K562 (cell line): Measurements from ENCODE around the gene PKD1L1. TPM values are rescaled to one million over a fixed set of nuclear protein-coding genes. Genes with fewer than 3 reads are reported as not detected.

Source experiments
- ATAC-seq: fragments of 200-7000 bp; cut with Tn5 transposase; 3 replicates; pipeline ENCODE4 v1.9.1; 2020; ENCODE audit warnings: moderate library complexity
- BruUV-seq: library from RNA; stranded (reverse); fragments of 400-500 nt; replicated peaks from 2 replicates; lab custom pipeline; 2021; lab: Mats Ljungman, UMichigan
- CTCF ChIA-PET: fragments of 300-600 bp; formaldehyde crosslinking; extraction: SDS; loops from one replicate; lab custom pipeline; 2021; ENCODE audit warnings: low intra/inter-chr PET ratio; lab: Yijun Ruan, JAX
- POLR2A ChIA-PET: fragments of 300-600, 350-650 bp; sonication (Branson Sonifier 250); formaldehyde crosslinking; extraction: SDS; loops from one replicate; lab custom pipeline; 2021; ENCODE audit warnings: antibody characterized with exemption, inconsistent platforms; lab: Yijun Ruan, JAX
- DNase-seq, 4 experiments: peaks; one replicate each; pipeline versions ENCODE4 v3.0.0 to v3.0.0-alpha.2; 2011 to 2018; ENCODE audit warnings: low spot score in 3 of 4, mixed read lengths in 3 of 4; ENCODE audit errors: extremely low read depth in 1 of 4
- FAIRE-seq: peaks from 2 replicates; lab custom pipeline; 2011; peaks lifted over from hg19 to GRCh38; lab: Jason Lieb, UNC
- H2AFZ ChIP-seq: 2 replicates; pipeline ENCODE4 v1.6.0; 2011; ENCODE audit warnings: low read depth, low read length, control low read depth, inconsistent platforms
- H3K27ac ChIP-seq: fragments of 200-600 bp; 3 replicates; pipeline ENCODE4 v1.8.0; 2011; ENCODE audit warnings: low read depth, mild to moderate bottlenecking, control low read depth, inconsistent platforms, low read length, moderate library complexity, mixed read lengths; ENCODE audit errors: extremely low read depth
- H3K27me3 ChIP-seq, 2 experiments: fragments of 300-600 bp in 1 of 2; 2 replicates in 1 of 2; 3 replicates in 1 of 2; pipeline versions ENCODE4 v1.6.0 to v1.8.0; 2011; ENCODE audit warnings: inconsistent platforms in 2 of 2, low read length in 2 of 2, mild to moderate bottlenecking in 1 of 2, mixed read lengths in 1 of 2, moderate library complexity in 1 of 2; ENCODE audit not compliant: control insufficient read depth in 2 of 2, insufficient read depth in 2 of 2
- H3K36me3 ChIP-seq: fragments of 300-600 bp; 3 replicates; pipeline ENCODE4 v1.8.0; 2011; ENCODE audit warnings: mild to moderate bottlenecking, low read length, inconsistent platforms; ENCODE audit not compliant: control insufficient read depth, insufficient read depth
- H3K4me1 ChIP-seq, 2 experiments: fragments of 200-600 bp in 1 of 2; replicated peaks in 1 of 2; 2 replicates in 1 of 2; 3 replicates in 1 of 2; pipeline versions ENCODE4 v1.5.1 to v1.8.0; 2011; ENCODE audit warnings: inconsistent platforms in 2 of 2, low read length in 2 of 2, mild to moderate bottlenecking in 1 of 2, mixed read lengths in 1 of 2, moderate library complexity in 1 of 2; ENCODE audit not compliant: control insufficient read depth in 2 of 2, insufficient read depth in 2 of 2
- H3K4me2 ChIP-seq: 2 replicates; pipeline ENCODE4 v1.6.1; 2011; ENCODE audit warnings: low read length, control low read depth, inconsistent platforms, mixed read lengths; ENCODE audit not compliant: insufficient read depth
- H3K4me3 ChIP-seq: fragments of 200-600 bp; sonication (generic), shearing (Covaris generic); 2 replicates; pipeline ENCODE4 v1.5.1; 2016; ENCODE audit warnings: control low read depth, inconsistent platforms
- H3K79me2 ChIP-seq: fragments of 200-600 bp; 3 replicates; pipeline ENCODE4 v1.8.0; 2011; ENCODE audit warnings: low read length, inconsistent platforms; ENCODE audit not compliant: control insufficient read depth, insufficient read depth
- H3K9ac ChIP-seq, 2 experiments: 2 replicates each; pipeline versions ENCODE4 v1.6.0 to v1.6.1; 2011; ENCODE audit warnings: low read depth in 2 of 2, low read length in 2 of 2, control low read depth in 1 of 2, inconsistent platforms in 1 of 2, mild to moderate bottlenecking in 1 of 2, mixed read lengths in 1 of 2; ENCODE audit not compliant: insufficient read depth in 1 of 2
- H3K9me1 ChIP-seq: one replicate; pipeline ENCODE4 v1.6.0; 2011; ENCODE audit warnings: inconsistent platforms, mild to moderate bottlenecking, low read length, moderate library complexity; ENCODE audit not compliant: control insufficient read depth, insufficient read depth
- H3K9me3 ChIP-seq: replicated peaks from 2 replicates; pipeline ENCODE4 v1.5.1; 2011; ENCODE audit warnings: low read depth, low read length, inconsistent platforms; ENCODE audit not compliant: control insufficient read depth, insufficient read depth
- H4K20me1 ChIP-seq: replicated peaks from 2 replicates; pipeline ENCODE4 v1.6.1; 2011; ENCODE audit warnings: low read length, inconsistent platforms, mixed read lengths; ENCODE audit not compliant: control insufficient read depth, insufficient read depth
- CHD4 ChIP-seq: fragments of 200-600 bp; sonication (generic); IDR thresholded peaks from 3 replicates; pipeline ENCODE4 v1.6.1; 2012; ENCODE audit warnings: low read depth, mild to moderate bottlenecking, mixed read lengths, low read length, inconsistent platforms; ENCODE audit not compliant: insufficient read depth, insufficient replicate concordance, poor library complexity, severe bottlenecking
- EGR1 ChIP-seq: fragments of 450-650 bp; conservative IDR thresholded peaks from 2 replicates; pipeline ENCODE4 v1.6.1; 2017; ENCODE audit warnings: mild to moderate bottlenecking
- GATA2 ChIP-seq: sonication (generic); formaldehyde crosslinking; IDR thresholded peaks from 2 replicates; pipeline ENCODE4 v1.4.0; 2020; ENCODE audit warnings: mild to moderate bottlenecking, missing genetic modification reagents
- KDM5B ChIP-seq: fragments of 200-600 bp; sonication (generic); IDR thresholded peaks from 2 replicates; pipeline ENCODE4 v1.6.1; 2012; ENCODE audit warnings: low read depth, mild to moderate bottlenecking, moderate library complexity, low read length, control low read depth, inconsistent platforms; ENCODE audit not compliant: insufficient replicate concordance
- LARP7 ChIP-seq: fragments of 450-650 bp; IDR thresholded peaks from 2 replicates; pipeline ENCODE4 v1.6.1; 2016
- MYBL2 ChIP-seq, 2 experiments: fragments of 450-650 bp in 1 of 2; sonication (generic) in 1 of 2; formaldehyde crosslinking in 1 of 2; IDR thresholded peaks; 2 replicates each; pipeline versions ENCODE4 v1.6.1 to v1.8.1; 2017 to 2022; ENCODE audit warnings: borderline replicate concordance in 1 of 2, inconsistent platforms in 1 of 2, low read depth in 1 of 2, mild to moderate bottlenecking in 1 of 2, missing genetic modification reagents in 1 of 2, moderate library complexity in 1 of 2
- PTRF ChIP-seq: fragments of 450-650 bp; IDR thresholded peaks from 2 replicates; pipeline ENCODE4 v1.6.1; 2016; ENCODE audit warnings: mild to moderate bottlenecking, missing genetic modification characterization, missing compliant biosample characterization
- SMARCB1 ChIP-seq: IDR thresholded peaks from 2 replicates; pipeline ENCODE4 v1.6.1; 2011; ENCODE audit warnings: improper control_type of control experiment, low read depth; ENCODE audit not compliant: insufficient read length
- SMARCC2 ChIP-seq: fragments of 450-650 bp; IDR thresholded peaks from 2 replicates; pipeline ENCODE4 v1.6.1; 2017; ENCODE audit warnings: antibody characterized with exemption, moderate library complexity, mild to moderate bottlenecking, low read depth
- SNIP1 ChIP-seq: fragments of 450-650 bp; IDR thresholded peaks from 2 replicates; pipeline ENCODE4 v1.7.1; 2017; ENCODE audit warnings: low read depth, mild to moderate bottlenecking
- SP1 ChIP-seq: sonication (generic); formaldehyde crosslinking; IDR thresholded peaks from 2 replicates; pipeline ENCODE4 v1.8.1; 2022; ENCODE audit warnings: mild to moderate bottlenecking, missing genetic modification reagents
- TAF9B ChIP-seq: fragments of 450-650 bp; IDR thresholded peaks from 2 replicates; pipeline ENCODE4 v1.6.1; 2018; ENCODE audit warnings: mild to moderate bottlenecking; ENCODE audit not compliant: partially characterized antibody
- TRIM25 ChIP-seq: fragments of 450-650 bp; IDR thresholded peaks from 2 replicates; pipeline ENCODE4 v1.7.0; 2016; ENCODE audit warnings: borderline replicate concordance
- ZNF740 ChIP-seq, 3 experiments: fragments of 200-800 bp in 1 of 3; sonication (Bioruptor generic) in 1 of 3; sonication (generic) in 1 of 3; formaldehyde crosslinking in 1 of 3; IDR thresholded peaks; 2 replicates each; pipeline versions ENCODE4 v1.6.1 to v1.8.0; 2016 to 2022; ENCODE audit warnings: mild to moderate bottlenecking in 2 of 3, missing compliant biosample characterization in 2 of 3, missing genetic modification characterization in 2 of 3, missing genetic modification reagents in 1 of 3
- WGBS: fragments of 100-300 bp; shearing (Covaris generic); methylation state at CpG from one replicate; pipeline ENCODE4 v1.1.6; 2016; ENCODE audit warnings: low coverage, mixed read lengths; ENCODE audit not compliant: insufficient coverage; ENCODE audit errors: missing lambda C conversion rate; 5-methylcytosine and 5-hydroxymethylcytosine counted together
- in situ Hi-C: fragments of 300-500 bp; cut with MboI; formaldehyde crosslinking; loops from 4 replicates; pipeline ENCODE4 v1.15.0; 2018; ENCODE audit warnings: inconsistent platforms, mixed read lengths
- intact Hi-C: fragments of 100-400 bp; cut with micrococcal nuclease; formaldehyde crosslinking; loops from 2 replicates; pipeline ENCODE4 v1.14.2; 2022
- polyA plus RNA-seq, 8 experiments: library from polyadenylated mRNA; depleted of rRNA in 4 of 8; stranded (reverse) in 5 of 8; unstranded in 3 of 8; fragments of >200 nt; fragmentation: Nextera tagmentation in 2 of 8; fragmentation: Illumina TruSeq in 1 of 8; extraction: Ambion mirVana in 2 of 8; extraction: Trizol in 1 of 8; gene quantifications; 2 replicates each; pipeline versions ENCODE4 v1.2.1 to v1.2.3, GENCODE V29; 2011 to 2014; ENCODE audit warnings: inconsistent platforms in 1 of 8, missing spikeins in 1 of 8
- total RNA-seq, 7 experiments: library from RNA; depleted of rRNA in 6 of 7; stranded (reverse); fragments of >200 nt in 6 of 7; fragmentation: Illumina TruSeq in 2 of 7; extraction: Trizol in 2 of 7; gene quantifications; 2 replicates each; pipeline versions ENCODE4 v1.2.1 to v1.2.3, GENCODE V29; 2011 to 2021; ENCODE audit warnings: low replicate concordance in 1 of 7

The PKD1L1 gene
- total and polyA plus RNA-seq, 9 of the 15 experiments (the other 6 are each of a cell fraction or from before 2014, with no cell fraction given): 0.01 to 0.02 TPM; not detected in 7

- no peak for ATAC-seq
- 0% methylated on average over 3 of the region's 3 CpGs for WGBS
- intact Hi-C loops: no loop called here
Measured at GRCh38 chr7:47906883-47907282, 41.4 kb downstream of the PKD1L1 start.

More at GRCh38 chr7:47906883-47907282, 41.4 kb downstream of the PKD1L1 start:
- H3K9me3 ChIP-seq: no peaks in the 10 kb centered on the region; the same call in 1 of the 2 replicates
- no peaks in the 10 kb centered on the region for H4K20me1 ChIP-seq
- no peak overlapping the region for H3K27ac ChIP-seq
- no peak overlapping the region for H3K9ac ChIP-seq
- H3K9me1 ChIP-seq: no peaks in the 10 kb centered on the region
- DNase-seq (no peak), FAIRE-seq (no peak)
- POLR2A ChIA-PET: no interaction called here
- in situ Hi-C loops: no loop called here
- TF ChIP-seq TAF9B (no peak), SNIP1 (no peak), LARP7 (no peak), SP1 (no peak), CHD4 (no peak), PTRF (no peak), GATA2 (CRISPR knock-in tag) (no peak), SMARCB1 (no peak), MYBL2 (IDR thresholded peaks at IDR 0.05; ENCODE audit: low read depth) (no peak), MYBL2 (CRISPR knock-in tag; IDR thresholded peaks at IDR 0.05; ENCODE audit: borderline replicate concordance) (no peak), KDM5B (no peak), EGR1 (no peak), ZNF740 (CRISPR knock-in tag; IDR thresholded peaks at IDR 0.05) (no peak), ZNF740 (tag; IDR thresholded peaks at IDR 0.05) (no peak), TRIM25 (no peak), SMARCC2 (no peak)
- no peaks in the 10 kb centered on the region for H3K4me1 ChIP-seq
- H2AFZ ChIP-seq: no peak overlapping the region
- H3K79me2 ChIP-seq: no peaks in the 10 kb centered on the region
- H3K27me3 ChIP-seq: peaks cover 0 to 8% of the 10 kb centered on the region in 2 experiments; a peak in 1 of 5 replicates
- H3K4me2 ChIP-seq: no peak overlapping the region
- H3K36me3 ChIP-seq: no peaks in the 10 kb centered on the region
- BruUV-seq: no TSS peak
- H3K4me3 ChIP-seq: no peak overlapping the region
- CTCF ChIA-PET: no interaction called here
